ENCODE measurements around the gene CTDSPL. TPM values are rescaled to one million over a fixed set of nuclear protein-coding genes. Genes with fewer than 3 reads are reported as not detected.

Gene CTDSPL
- total and polyA plus RNA-seq, 2 of the 13 experiments (the other 11 are each of a cell fraction or from before 2014, with no cell fraction given) = 26.1 to 142 TPM

DNA sequence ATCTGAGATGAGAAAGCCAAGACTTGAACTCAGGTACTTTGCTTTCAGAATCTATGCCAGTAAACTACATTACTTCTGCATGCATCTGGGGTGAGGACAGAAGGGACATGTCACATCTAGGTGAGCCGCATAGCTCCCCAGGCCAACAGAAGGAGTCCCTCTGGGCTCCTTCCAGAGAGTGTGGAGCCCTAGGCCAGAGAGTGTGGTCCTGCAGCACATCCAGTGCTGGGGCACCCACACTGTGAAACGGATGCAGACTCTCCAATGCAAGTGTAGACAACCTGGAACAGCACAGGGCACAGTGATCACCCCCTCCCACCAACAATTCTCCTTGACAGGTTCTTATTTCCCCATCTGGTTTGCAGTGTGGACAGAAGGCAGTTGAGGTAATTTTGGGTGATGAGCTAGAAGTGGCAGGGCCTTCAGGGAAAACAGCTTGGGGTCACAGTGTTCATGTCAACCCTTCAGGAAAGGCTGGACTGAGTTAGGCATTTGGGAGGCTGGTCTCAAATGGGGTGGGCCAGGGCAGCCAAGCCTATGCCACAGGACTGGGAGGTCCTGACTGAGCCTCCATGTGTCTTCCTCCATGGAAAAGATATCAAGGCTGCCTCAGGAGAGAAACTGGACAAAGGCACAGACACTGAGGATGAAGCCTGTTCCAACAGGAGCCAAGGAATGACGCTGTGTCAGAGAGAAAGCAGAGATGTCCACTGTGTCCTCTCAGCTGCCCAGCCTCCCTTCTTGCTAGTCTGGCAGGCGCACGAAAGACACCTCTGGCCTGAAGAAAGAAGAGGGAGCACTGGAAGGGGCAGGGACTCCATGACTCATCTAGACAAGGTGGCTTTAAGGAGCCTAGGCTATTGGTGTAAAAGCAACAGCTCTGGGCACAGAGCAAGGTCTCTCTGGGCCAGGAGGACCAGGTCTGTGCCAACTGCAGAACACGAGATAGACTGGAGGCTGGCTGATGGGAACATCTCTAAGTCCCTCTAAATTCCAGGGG lies 166.1 kb downstream of the CTDSPL start:
- no peaks in the 10 kb centered on the region for H4K20me1 ChIP-seq (ENCODE audit: insufficient read depth, low read length)
- peaks cover 42% of the 10 kb centered on the region for H3K4me1 ChIP-seq (ENCODE audit: insufficient read depth, low read length)
- FAIRE-seq (no peak), DNase-seq (ENCODE audit: low spot score) (no peak), ATAC-seq (no peak)
- intact Hi-C loops (cut with micrococcal nuclease; ENCODE audit: unreplicated experiment) (no loop called here), in situ Hi-C loops (cut with HindIII; ENCODE audit: extremely low pct_ligation_motif_present, low pct_unique_long_range_greater_than_20kb) (no loop called here)
- ChIA-PET POLR2A (no interaction called here), CTCF (ENCODE audit: low intra/inter-chr PET ratio, low total read pairs) (no interaction called here)
- H3K27me3 ChIP-seq (ENCODE audit: control insufficient read depth in 1 of 2, insufficient read depth in 2 of 2, low read length in 2 of 2) = peaks cover 13 to 33% of the 10 kb centered on the region in 2 experiments
- H3K79me2 ChIP-seq (ENCODE audit: insufficient read depth, low read length) = no peaks in the 10 kb centered on the region
- no peaks in the 10 kb centered on the region for H3K9me3 ChIP-seq (ENCODE audit: low read length)
- BruUV-seq (replicated peaks) = no TSS peak
- H2AFZ ChIP-seq (ENCODE audit: low read length) = no peak overlapping the region
- WGBS (ENCODE audit: low lambda C conversion rate) = 74% methylated on average over 4 of the region's 6 CpGs
- H3K9ac ChIP-seq (ENCODE audit: insufficient read depth, low read depth, low read length) = no peak overlapping the region
- no peaks in the 10 kb centered on the region for H3K36me3 ChIP-seq (replicated peaks in 1 of 2; ENCODE audit: control insufficient read depth in 1 of 2, insufficient read depth in 2 of 2, low read length in 2 of 2)
- no peak overlapping the region for H3K4me3 ChIP-seq (replicated peaks in 1 of 3; ENCODE audit: insufficient read depth in 1 of 3, low read depth in 2 of 3, low read length in 3 of 3)
- no peak overlapping the region; the same call in 1 of the 2 replicates for H3K4me2 ChIP-seq (ENCODE audit: low read depth, low read length)
- H3K27ac ChIP-seq (ENCODE audit: extremely low read length, insufficient read depth, low read length) = no peak overlapping the region
- TF ChIP-seq HDAC1 (CRISPR knock-in tag; IDR thresholded peaks at IDR 0.05) (no peak), KMT2B (CRISPR knock-in tag; IDR thresholded peaks at IDR 0.05) (no peak), MZF1 (CRISPR knock-in tag; IDR thresholded peaks at IDR 0.05; ENCODE audit: borderline replicate concordance) (no peak), ELF3 (CRISPR knock-in tag; IDR thresholded peaks at IDR 0.05) (no peak), RFXAP (CRISPR knock-in tag; IDR thresholded peaks at IDR 0.05; ENCODE audit: borderline replicate concordance) (no peak), FIP1L1 (IDR thresholded peaks at IDR 0.05; ENCODE audit: borderline replicate concordance, insufficient read depth, low read depth, low read length) (no peak), HNRNPH1 (optimal IDR thresholded peaks at IDR 0.05; ENCODE audit: low read depth, low read length) (no peak), ZNF530 (CRISPR knock-in tag; IDR thresholded peaks at IDR 0.05; ENCODE audit: low read depth) (no peak), FOXM1 (CRISPR knock-in tag; IDR thresholded peaks at IDR 0.05) (no peak), MXD4 (CRISPR knock-in tag; IDR thresholded peaks at IDR 0.05) (no peak), ZNF652 (CRISPR knock-in tag; IDR thresholded peaks at IDR 0.05; ENCODE audit: borderline replicate concordance, low read depth) (no peak), THAP11 (CRISPR knock-in tag; IDR thresholded peaks at IDR 0.05) (no peak), NONO (IDR thresholded peaks at IDR 0.05) (no peak), NONO (CRISPR knock-in tag; conservative IDR thresholded peaks at IDR 0.05) (no peak), U2AF2 (IDR thresholded peaks at IDR 0.05; ENCODE audit: low read depth, low read length) (no peak), IKZF1 (IDR thresholded peaks at IDR 0.05) (no peak)
- TF ChIP-seq, protein P1, sequence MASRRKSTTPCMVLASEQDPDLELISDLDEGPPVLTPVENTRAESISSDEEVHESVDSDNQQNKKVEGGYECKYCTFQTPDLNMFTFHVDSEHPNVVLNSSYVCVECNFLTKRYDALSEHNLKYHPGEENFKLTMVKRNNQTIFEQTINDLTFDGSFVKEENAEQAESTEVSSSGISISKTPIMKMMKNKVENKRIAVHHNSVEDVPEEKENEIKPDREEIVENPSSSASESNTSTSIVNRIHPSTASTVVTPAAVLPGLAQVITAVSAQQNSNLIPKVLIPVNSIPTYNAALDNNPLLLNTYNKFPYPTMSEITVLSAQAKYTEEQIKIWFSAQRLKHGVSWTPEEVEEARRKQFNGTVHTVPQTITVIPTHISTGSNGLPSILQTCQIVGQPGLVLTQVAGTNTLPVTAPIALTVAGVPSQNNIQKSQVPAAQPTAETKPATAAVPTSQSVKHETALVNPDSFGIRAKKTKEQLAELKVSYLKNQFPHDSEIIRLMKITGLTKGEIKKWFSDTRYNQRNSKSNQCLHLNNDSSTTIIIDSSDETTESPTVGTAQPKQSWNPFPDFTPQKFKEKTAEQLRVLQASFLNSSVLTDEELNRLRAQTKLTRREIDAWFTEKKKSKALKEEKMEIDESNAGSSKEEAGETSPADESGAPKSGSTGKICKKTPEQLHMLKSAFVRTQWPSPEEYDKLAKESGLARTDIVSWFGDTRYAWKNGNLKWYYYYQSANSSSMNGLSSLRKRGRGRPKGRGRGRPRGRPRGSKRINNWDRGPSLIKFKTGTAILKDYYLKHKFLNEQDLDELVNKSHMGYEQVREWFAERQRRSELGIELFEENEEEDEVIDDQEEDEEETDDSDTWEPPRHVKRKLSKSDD (CRISPR knock-in tag; IDR thresholded peaks at IDR 0.05; ENCODE audit: low read depth) = no peak
- TF ChIP-seq, protein P2, sequence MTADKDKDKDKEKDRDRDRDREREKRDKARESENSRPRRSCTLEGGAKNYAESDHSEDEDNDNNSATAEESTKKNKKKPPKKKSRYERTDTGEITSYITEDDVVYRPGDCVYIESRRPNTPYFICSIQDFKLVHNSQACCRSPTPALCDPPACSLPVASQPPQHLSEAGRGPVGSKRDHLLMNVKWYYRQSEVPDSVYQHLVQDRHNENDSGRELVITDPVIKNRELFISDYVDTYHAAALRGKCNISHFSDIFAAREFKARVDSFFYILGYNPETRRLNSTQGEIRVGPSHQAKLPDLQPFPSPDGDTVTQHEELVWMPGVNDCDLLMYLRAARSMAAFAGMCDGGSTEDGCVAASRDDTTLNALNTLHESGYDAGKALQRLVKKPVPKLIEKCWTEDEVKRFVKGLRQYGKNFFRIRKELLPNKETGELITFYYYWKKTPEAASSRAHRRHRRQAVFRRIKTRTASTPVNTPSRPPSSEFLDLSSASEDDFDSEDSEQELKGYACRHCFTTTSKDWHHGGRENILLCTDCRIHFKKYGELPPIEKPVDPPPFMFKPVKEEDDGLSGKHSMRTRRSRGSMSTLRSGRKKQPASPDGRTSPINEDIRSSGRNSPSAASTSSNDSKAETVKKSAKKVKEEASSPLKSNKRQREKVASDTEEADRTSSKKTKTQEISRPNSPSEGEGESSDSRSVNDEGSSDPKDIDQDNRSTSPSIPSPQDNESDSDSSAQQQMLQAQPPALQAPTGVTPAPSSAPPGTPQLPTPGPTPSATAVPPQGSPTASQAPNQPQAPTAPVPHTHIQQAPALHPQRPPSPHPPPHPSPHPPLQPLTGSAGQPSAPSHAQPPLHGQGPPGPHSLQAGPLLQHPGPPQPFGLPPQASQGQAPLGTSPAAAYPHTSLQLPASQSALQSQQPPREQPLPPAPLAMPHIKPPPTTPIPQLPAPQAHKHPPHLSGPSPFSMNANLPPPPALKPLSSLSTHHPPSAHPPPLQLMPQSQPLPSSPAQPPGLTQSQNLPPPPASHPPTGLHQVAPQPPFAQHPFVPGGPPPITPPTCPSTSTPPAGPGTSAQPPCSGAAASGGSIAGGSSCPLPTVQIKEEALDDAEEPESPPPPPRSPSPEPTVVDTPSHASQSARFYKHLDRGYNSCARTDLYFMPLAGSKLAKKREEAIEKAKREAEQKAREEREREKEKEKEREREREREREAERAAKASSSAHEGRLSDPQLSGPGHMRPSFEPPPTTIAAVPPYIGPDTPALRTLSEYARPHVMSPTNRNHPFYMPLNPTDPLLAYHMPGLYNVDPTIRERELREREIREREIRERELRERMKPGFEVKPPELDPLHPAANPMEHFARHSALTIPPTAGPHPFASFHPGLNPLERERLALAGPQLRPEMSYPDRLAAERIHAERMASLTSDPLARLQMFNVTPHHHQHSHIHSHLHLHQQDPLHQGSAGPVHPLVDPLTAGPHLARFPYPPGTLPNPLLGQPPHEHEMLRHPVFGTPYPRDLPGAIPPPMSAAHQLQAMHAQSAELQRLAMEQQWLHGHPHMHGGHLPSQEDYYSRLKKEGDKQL (CRISPR knock-in tag; IDR thresholded peaks at IDR 0.05; ENCODE audit: low read depth) = no peak

Data from HepG2 (cell line).